HEK293 (cell line): ENCODE results near the gene ANKRD37.

Experiments used
- GLI4 ChIP-seq: fragments of 450-650 bp; formaldehyde crosslinking; IDR thresholded peaks from 2 replicates; pipeline ENCODE4 v1.5.1; 2016; ENCODE audit warnings: missing biosample characterization, missing genetic modification characterization
- HOXA7 ChIP-seq: sonication (generic); formaldehyde crosslinking; IDR thresholded peaks from 2 replicates; pipeline ENCODE4 v1.8.1; 2022; ENCODE audit warnings: missing genetic modification reagents, borderline replicate concordance
- ZBTB17 ChIP-seq: fragments of 450-650 bp; formaldehyde crosslinking; IDR thresholded peaks from 2 replicates; pipeline ENCODE4 v1.5.1; 2016; ENCODE audit warnings: missing biosample characterization, missing genetic modification characterization
- ZFP37 ChIP-seq: fragments of 450-650 bp; formaldehyde crosslinking; IDR thresholded peaks from 2 replicates; pipeline ENCODE4 v1.5.1; 2016; ENCODE audit warnings: missing biosample characterization, missing genetic modification characterization
- ZNF175 ChIP-seq: fragments of 450-650 bp; formaldehyde crosslinking; IDR thresholded peaks from 2 replicates; pipeline ENCODE4 v1.5.1; 2016; ENCODE audit warnings: missing biosample characterization, missing genetic modification characterization
- ZNF184 ChIP-seq: fragments of 450-650 bp; IDR thresholded peaks from 2 replicates; pipeline ENCODE4 v1.5.1; 2018; ENCODE audit warnings: missing biosample characterization, mild to moderate bottlenecking, missing genetic modification characterization
- ZNF19 ChIP-seq: fragments of 450-650 bp; formaldehyde crosslinking; IDR thresholded peaks from 2 replicates; pipeline ENCODE4; 2016; ENCODE audit warnings: missing biosample characterization, missing genetic modification characterization, low read depth
- ZNF202 ChIP-seq: fragments of 450-650 bp; formaldehyde crosslinking; IDR thresholded peaks from 2 replicates; pipeline ENCODE4 v1.5.1; 2016; ENCODE audit warnings: missing biosample characterization, missing genetic modification characterization, borderline replicate concordance
- ZNF24 ChIP-seq: fragments of 450-650 bp; formaldehyde crosslinking; IDR thresholded peaks from 2 replicates; pipeline ENCODE4 v1.5.1; 2016; ENCODE audit warnings: missing biosample characterization, missing genetic modification characterization
- ZNF274 ChIP-seq, 2 experiments: fragments of 200-500 bp in 1 of 2; fragments of 450-650 bp in 1 of 2; sonication (Bioruptor generic) in 1 of 2; formaldehyde crosslinking in 1 of 2; IDR thresholded peaks; 2 replicates each; pipeline versions ENCODE4 v1.5.1 to v1.6.1; 2014 to 2016; ENCODE audit warnings: borderline replicate concordance in 1 of 2, inconsistent platforms in 1 of 2, low read length in 1 of 2, missing biosample characterization in 1 of 2, missing genetic modification characterization in 1 of 2
- ZNF404 ChIP-seq: fragments of 450-650 bp; formaldehyde crosslinking; IDR thresholded peaks from 2 replicates; pipeline ENCODE4 v1.5.1; 2017; ENCODE audit warnings: missing biosample characterization, missing genetic modification characterization
- ZNF555 ChIP-seq: fragments of 450-650 bp; formaldehyde crosslinking; conservative IDR thresholded peaks from 2 replicates; pipeline ENCODE4 v1.5.1; 2017; ENCODE audit warnings: missing biosample characterization, mild to moderate bottlenecking, missing genetic modification characterization, inconsistent platforms
- ZNF560 ChIP-seq: fragments of 450-650 bp; formaldehyde crosslinking; IDR thresholded peaks from 2 replicates; pipeline ENCODE4 v1.5.1; 2017; ENCODE audit warnings: missing biosample characterization, missing genetic modification characterization, borderline replicate concordance
- ZNF585B ChIP-seq: fragments of 450-650 bp; formaldehyde crosslinking; IDR thresholded peaks from 2 replicates; pipeline ENCODE4 v1.5.1; 2016; ENCODE audit warnings: missing biosample characterization, missing genetic modification characterization
- ZNF660 ChIP-seq: fragments of 450-650 bp; IDR thresholded peaks from 2 replicates; pipeline ENCODE4 v1.5.1; 2018; ENCODE audit warnings: missing biosample characterization, mild to moderate bottlenecking, missing genetic modification characterization
- ZNF777 ChIP-seq: fragments of 450-650 bp; formaldehyde crosslinking; IDR thresholded peaks from 2 replicates; pipeline ENCODE4 v1.5.1; 2017; ENCODE audit warnings: missing biosample characterization, missing genetic modification characterization, borderline replicate concordance
- TF ChIP-seq, protein P1 (sequence below): fragments of 450-650 bp; IDR thresholded peaks from 2 replicates; pipeline ENCODE4 v1.5.1; 2018; ENCODE audit warnings: missing biosample characterization, missing genetic modification characterization
- TF ChIP-seq, protein P2 (sequence below): fragments of 450-650 bp; IDR thresholded peaks from 2 replicates; pipeline ENCODE4 v1.5.1; 2018; ENCODE audit warnings: missing biosample characterization, mild to moderate bottlenecking, missing genetic modification characterization
- TF ChIP-seq, protein P3 (sequence below): fragments of 450-650 bp; formaldehyde crosslinking; IDR thresholded peaks from 2 replicates; pipeline ENCODE4 v1.5.1; 2016; ENCODE audit warnings: missing biosample characterization, missing genetic modification characterization
- TF ChIP-seq, protein P4 (sequence below): fragments of 450-650 bp; formaldehyde crosslinking; IDR thresholded peaks from 2 replicates; pipeline ENCODE4 v1.5.1; 2017; ENCODE audit warnings: missing biosample characterization, missing genetic modification characterization
- TF ChIP-seq, protein P5 (sequence below): fragments of 450-650 bp; formaldehyde crosslinking; optimal IDR thresholded peaks from 2 replicates; pipeline ENCODE3; 2016; ENCODE audit warnings: missing biosample characterization, mild to moderate bottlenecking, missing genetic modification characterization
- TF ChIP-seq, protein P6 (sequence below): fragments of 450-650 bp; formaldehyde crosslinking; IDR thresholded peaks from 2 replicates; pipeline ENCODE4 v1.5.1; 2016; ENCODE audit warnings: missing biosample characterization, missing genetic modification characterization
- TF ChIP-seq, protein P7 (sequence below): fragments of 450-650 bp; formaldehyde crosslinking; IDR thresholded peaks from 2 replicates; pipeline ENCODE4 v1.5.1; 2017; ENCODE audit warnings: missing biosample characterization, mild to moderate bottlenecking, missing genetic modification characterization, moderate library complexity

ANKRD37 gene

DNA sequence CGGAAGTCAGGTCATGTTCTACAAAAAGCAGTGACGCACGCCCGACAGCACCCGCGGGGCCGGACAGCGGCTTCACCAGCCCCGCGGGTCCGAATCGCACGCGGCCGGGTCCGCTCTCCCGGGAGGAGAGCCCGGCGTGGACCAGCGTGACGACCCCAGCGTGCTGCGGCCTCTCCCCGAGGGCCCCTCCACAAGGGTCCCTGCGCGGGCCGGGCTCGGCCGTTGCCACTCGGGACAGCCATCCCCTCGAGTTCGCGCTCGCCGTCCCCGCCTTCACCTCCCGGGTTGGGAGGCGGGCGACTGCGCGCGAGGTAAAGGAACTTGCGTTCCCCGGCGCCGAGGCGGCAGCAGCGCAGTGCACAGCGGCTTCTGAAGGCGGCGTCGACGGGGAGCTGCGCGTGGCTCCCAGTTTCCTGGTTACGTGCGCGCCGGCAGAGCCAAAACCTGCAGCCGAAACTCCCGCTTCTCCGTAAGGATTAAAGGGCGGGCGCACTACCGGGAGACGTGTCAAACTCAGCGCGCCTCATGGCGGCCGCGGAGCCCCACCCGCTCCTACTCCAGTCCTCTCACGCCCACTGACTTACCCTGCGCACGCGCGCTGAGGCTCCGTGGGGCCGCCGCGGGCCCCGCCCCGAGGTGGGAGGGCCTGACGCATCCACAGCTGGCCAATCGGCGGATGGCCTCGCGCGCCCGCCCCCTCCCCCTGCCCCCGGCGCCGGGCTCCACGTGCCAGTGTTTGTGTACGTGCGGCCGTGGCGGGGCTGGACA is 501 bp upstream of the ANKRD37 start (continued):
- TF ChIP-seq ZNF175 (tag by site-specific recombination) (no peak), ZNF274 (IDR thresholded peaks at IDR 0.05; ENCODE audit: low read length) (no peak), ZNF274 (tag by site-specific recombination; IDR thresholded peaks at IDR 0.05; ENCODE audit: borderline replicate concordance) (no peak), ZNF202 (no peak), ZNF24 (tag by site-specific recombination) (no peak), GLI4 (tag by site-specific recombination) (no peak), ZNF585B (no peak), ZNF19 (tag by site-specific recombination) (no peak), ZNF777 (peak; percentile 83; the same call in 1 of the 2 replicates), ZBTB17 (tag by site-specific recombination) (no peak; the same call in 1 of the 2 replicates), ZNF560 (tag by site-specific recombination) (no peak), ZFP37 (peak; percentile 92), ZNF184 (tag by site-specific recombination) (no peak), HOXA7 (CRISPR knock-in tag) (no peak), ZNF404 (tag by site-specific recombination) (no peak), ZNF660 (tag by site-specific recombination) (peak; percentile 59; the same call in 1 of the 2 replicates), ZNF555 (tag by site-specific recombination) (no peak)
- TF ChIP-seq, protein P1, sequence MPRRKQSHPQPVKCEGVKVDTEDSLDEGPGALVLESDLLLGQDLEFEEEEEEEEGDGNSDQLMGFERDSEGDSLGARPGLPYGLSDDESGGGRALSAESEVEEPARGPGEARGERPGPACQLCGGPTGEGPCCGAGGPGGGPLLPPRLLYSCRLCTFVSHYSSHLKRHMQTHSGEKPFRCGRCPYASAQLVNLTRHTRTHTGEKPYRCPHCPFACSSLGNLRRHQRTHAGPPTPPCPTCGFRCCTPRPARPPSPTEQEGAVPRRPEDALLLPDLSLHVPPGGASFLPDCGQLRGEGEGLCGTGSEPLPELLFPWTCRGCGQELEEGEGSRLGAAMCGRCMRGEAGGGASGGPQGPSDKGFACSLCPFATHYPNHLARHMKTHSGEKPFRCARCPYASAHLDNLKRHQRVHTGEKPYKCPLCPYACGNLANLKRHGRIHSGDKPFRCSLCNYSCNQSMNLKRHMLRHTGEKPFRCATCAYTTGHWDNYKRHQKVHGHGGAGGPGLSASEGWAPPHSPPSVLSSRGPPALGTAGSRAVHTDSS (tag by site-specific recombination) = no peak
- TF ChIP-seq, protein P2, sequence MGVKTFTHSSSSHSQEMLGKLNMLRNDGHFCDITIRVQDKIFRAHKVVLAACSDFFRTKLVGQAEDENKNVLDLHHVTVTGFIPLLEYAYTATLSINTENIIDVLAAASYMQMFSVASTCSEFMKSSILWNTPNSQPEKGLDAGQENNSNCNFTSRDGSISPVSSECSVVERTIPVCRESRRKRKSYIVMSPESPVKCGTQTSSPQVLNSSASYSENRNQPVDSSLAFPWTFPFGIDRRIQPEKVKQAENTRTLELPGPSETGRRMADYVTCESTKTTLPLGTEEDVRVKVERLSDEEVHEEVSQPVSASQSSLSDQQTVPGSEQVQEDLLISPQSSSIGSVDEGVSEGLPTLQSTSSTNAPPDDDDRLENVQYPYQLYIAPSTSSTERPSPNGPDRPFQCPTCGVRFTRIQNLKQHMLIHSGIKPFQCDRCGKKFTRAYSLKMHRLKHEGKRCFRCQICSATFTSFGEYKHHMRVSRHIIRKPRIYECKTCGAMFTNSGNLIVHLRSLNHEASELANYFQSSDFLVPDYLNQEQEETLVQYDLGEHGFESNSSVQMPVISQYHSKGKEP (tag by site-specific recombination) = no peak; the same call in 1 of the 2 replicates
- TF ChIP-seq, protein P3, sequence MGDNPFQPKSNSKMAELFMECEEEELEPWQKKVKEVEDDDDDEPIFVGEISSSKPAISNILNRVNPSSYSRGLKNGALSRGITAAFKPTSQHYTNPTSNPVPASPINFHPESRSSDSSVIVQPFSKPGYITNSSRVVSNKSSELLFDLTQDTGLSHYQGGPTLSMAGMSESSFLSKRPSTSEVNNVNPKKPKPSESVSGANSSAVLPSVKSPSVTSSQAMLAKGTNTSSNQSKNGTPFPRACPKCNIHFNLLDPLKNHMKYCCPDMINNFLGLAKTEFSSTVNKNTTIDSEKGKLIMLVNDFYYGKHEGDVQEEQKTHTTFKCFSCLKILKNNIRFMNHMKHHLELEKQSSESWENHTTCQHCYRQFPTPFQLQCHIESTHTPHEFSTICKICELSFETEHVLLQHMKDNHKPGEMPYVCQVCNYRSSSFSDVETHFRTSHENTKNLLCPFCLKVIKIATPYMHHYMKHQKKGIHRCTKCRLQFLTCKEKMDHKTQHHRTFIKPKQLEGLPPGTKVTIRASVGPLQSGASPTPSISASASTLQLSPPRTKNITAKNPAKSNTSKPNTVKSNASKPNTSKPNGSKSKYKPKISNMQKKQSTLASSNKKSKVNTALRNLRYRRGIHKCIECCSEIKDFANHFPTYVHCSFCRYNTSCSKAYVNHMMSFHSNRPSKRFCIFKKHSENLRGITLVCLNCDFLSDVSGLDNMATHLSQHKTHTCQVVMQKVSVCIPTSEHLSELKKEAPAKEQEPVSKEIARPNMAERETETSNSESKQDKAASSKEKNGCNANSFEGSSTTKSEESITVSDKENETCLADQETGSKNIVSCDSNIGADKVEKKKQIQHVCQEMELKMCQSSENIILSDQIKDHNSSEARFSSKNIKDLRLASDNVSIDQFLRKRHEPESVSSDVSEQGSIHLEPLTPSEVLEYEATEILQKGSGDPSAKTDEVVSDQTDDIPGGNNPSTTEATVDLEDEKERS (tag by site-specific recombination) = no peak
- TF ChIP-seq, protein P4, sequence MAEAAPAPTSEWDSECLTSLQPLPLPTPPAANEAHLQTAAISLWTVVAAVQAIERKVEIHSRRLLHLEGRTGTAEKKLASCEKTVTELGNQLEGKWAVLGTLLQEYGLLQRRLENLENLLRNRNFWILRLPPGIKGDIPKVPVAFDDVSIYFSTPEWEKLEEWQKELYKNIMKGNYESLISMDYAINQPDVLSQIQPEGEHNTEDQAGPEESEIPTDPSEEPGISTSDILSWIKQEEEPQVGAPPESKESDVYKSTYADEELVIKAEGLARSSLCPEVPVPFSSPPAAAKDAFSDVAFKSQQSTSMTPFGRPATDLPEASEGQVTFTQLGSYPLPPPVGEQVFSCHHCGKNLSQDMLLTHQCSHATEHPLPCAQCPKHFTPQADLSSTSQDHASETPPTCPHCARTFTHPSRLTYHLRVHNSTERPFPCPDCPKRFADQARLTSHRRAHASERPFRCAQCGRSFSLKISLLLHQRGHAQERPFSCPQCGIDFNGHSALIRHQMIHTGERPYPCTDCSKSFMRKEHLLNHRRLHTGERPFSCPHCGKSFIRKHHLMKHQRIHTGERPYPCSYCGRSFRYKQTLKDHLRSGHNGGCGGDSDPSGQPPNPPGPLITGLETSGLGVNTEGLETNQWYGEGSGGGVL = no peak
- TF ChIP-seq, protein P5, sequence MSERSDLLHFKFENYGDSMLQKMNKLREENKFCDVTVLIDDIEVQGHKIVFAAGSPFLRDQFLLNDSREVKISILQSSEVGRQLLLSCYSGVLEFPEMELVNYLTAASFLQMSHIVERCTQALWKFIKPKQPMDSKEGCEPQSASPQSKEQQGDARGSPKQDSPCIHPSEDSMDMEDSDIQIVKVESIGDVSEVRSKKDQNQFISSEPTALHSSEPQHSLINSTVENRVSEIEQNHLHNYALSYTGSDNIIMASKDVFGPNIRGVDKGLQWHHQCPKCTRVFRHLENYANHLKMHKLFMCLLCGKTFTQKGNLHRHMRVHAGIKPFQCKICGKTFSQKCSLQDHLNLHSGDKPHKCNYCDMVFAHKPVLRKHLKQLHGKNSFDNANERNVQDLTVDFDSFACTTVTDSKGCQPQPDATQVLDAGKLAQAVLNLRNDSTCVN (tag by site-specific recombination) = peak; percentile 97
- TF ChIP-seq, protein P6, sequence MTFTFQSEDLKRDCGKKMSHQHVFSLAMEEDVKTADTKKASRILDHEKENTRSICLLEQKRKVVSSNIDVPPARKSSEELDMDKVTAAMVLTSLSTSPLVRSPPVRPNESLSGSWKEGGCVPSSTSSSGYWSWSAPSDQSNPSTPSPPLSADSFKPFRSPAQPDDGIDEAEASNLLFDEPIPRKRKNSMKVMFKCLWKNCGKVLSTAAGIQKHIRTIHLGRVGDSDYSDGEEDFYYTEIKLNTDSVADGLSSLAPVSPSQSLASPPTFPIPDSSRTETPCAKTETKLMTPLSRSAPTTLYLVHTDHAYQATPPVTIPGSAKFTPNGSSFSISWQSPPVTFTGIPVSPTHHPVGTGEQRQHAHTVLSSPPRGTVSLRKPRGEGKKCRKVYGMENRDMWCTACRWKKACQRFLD (tag by site-specific recombination) = no peak
- TF ChIP-seq, protein P7, sequence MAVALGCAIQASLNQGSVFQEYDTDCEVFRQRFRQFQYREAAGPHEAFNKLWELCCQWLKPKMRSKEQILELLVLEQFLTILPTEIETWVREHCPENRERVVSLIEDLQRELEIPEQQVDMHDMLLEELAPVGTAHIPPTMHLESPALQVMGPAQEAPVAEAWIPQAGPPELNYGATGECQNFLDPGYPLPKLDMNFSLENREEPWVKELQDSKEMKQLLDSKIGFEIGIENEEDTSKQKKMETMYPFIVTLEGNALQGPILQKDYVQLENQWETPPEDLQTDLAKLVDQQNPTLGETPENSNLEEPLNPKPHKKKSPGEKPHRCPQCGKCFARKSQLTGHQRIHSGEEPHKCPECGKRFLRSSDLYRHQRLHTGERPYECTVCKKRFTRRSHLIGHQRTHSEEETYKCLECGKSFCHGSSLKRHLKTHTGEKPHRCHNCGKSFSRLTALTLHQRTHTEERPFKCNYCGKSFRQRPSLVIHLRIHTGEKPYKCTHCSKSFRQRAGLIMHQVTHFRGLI (tag by site-specific recombination) = no peak
